SK-N-MC (cell line): ENCODE results near the gene EME2.

Source experiments
- EZH2 ChIP-seq: fragments of 200-600 bp; sonication (generic); IDR thresholded peaks from one replicate; pipeline ENCODE4 v1.6.1; 2017; ENCODE audit warnings: antibody characterized with exemption
- POLR2AphosphoS5 ChIP-seq: IDR thresholded peaks from 2 replicates; pipeline ENCODE4 v1.6.1; 2012; ENCODE audit warnings: mild to moderate bottlenecking, low read depth, low read length, borderline replicate concordance

DNA sequence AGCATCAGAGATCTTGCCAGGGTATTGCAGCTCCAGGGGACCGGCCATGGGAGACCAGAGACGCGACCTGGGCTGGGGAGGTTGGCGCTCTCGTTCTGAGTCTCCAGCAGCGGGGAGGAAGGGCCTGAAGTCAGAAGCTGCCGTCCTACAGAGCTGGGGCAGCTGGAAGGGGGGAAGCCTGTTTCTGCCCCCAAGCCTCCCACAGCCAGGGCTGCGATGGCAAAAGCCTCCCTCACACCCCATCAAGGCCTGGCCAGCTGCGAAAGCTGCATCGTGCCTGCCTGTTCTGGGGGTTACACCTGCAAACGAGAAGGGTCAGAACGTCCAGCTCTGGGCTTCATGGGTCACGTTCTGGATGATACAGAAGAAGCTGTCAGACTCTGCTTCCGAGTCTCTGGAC is 40.5 kb upstream of the EME2 start:
- TF ChIP-seq EZH2 (no peak), POLR2AphosphoS5 (no peak)
